Activated CD4-positive, alpha-beta memory T cell treated with anti-CD3 and anti-CD28 coated beads for 36 hours (primary cell): ENCODE measurements around the gene LRP1. TPM values are rescaled to one million over a fixed set of nuclear protein-coding genes. Genes with fewer than 3 reads are reported as not detected.

Experiments used
- CTCF ChIA-PET: fragments of 350-600 bp; sonication (Branson Sonifier 250); formaldehyde crosslinking; loops from one replicate; lab custom pipeline; 2021; ENCODE audit warnings: antibody characterized with exemption, inconsistent platforms; lab: Charles Lee
- POLR2A ChIA-PET: fragments of 350-600 bp; sonication (Branson Sonifier 250); formaldehyde crosslinking; loops from one replicate; lab custom pipeline; 2021; ENCODE audit warnings: antibody characterized with exemption; lab: Charles Lee
- DNase-seq: peaks from one replicate; pipeline ENCODE4 v3.0.0-alpha.2; 2020
- H3K27ac Mint-ChIP-seq: one replicate; pipeline ENCODE4 v1.8.0; 2021; ENCODE audit warnings: mixed read lengths
- H3K27me3 Mint-ChIP-seq: one replicate; pipeline ENCODE4 v1.8.0; 2021; ENCODE audit warnings: mixed read lengths
- H3K36me3 Mint-ChIP-seq: one replicate; pipeline ENCODE4 v1.8.0; 2021; ENCODE audit warnings: mixed read lengths
- H3K4me1 Mint-ChIP-seq: one replicate; pipeline ENCODE4 v1.8.0; 2021; ENCODE audit warnings: low read depth, mixed read lengths
- H3K4me3 Mint-ChIP-seq: one replicate; pipeline ENCODE4 v1.8.0; 2021; ENCODE audit warnings: mild to moderate bottlenecking, mixed read lengths
- H3K9me3 Mint-ChIP-seq: one replicate; pipeline ENCODE4 v1.8.0; 2021; ENCODE audit warnings: mixed read lengths
- intact Hi-C: fragments of 100-400 bp; cut with micrococcal nuclease; formaldehyde crosslinking; loops from one replicate; pipeline ENCODE4 v1.15.1; 2023
- total RNA-seq, 2 experiments: library from RNA; stranded (reverse); gene quantifications; one replicate each; pipeline ENCODE4 v1.2.3, GENCODE V29; 2021

The LRP1 gene
- total RNA-seq, 2 experiments from 2014 or later, result 1.4 TPM

- Mint-ChIP-seq H3K27me3 (no peaks in the 10 kb centered on the region), H3K4me3 (no peak overlapping the region), H3K36me3 (no peaks in the 10 kb centered on the region), H3K9me3 (no peaks in the 10 kb centered on the region), H3K27ac (no peak overlapping the region), H3K4me1 (no peaks in the 10 kb centered on the region)
- ChIA-PET POLR2A (no interaction called here), CTCF (no interaction called here)
- no peak for DNase-seq
- intact Hi-C loops, result no loop called here
Observed at GRCh38 chr12:57150400-57151000, 22.2 kb downstream of the LRP1 start.

- intact Hi-C loops, result no loop called here
- Mint-ChIP-seq H3K27ac (no peak overlapping the region), H3K36me3 (no peaks in the 10 kb centered on the region), H3K27me3 (no peaks in the 10 kb centered on the region), H3K4me3 (no peak overlapping the region), H3K4me1 (no peaks in the 10 kb centered on the region), H3K9me3 (no peaks in the 10 kb centered on the region)
- POLR2A ChIA-PET, result no interaction called here
- CTCF ChIA-PET, result interaction anchor here (0.9 kb wide), 1 partner anchor 31 kb away, joined by 3 read pairs; no protein-coding TSS in a partner anchor
- DNase-seq, result no peak
Observed at GRCh38 chr12:57151741-57152630, 23.7 kb downstream of the LRP1 start.

- Mint-ChIP-seq H3K9me3 (no peaks in the 10 kb centered on the region), H3K27ac (no peak overlapping the region)
Observed at GRCh38 chr12:57152639-57153038, 24.4 kb downstream of the LRP1 start.

GRCh38 chr12:57153415-57153997 lies 25.2 kb downstream of the LRP1 start:
- intact Hi-C loops, result no loop called here
- peaks cover 6% of the 10 kb centered on the region for H3K4me1 Mint-ChIP-seq
- ChIA-PET CTCF (interaction anchor here (0.6 kb wide), 1 partner anchor 153 kb away, joined by 3 read pairs; no protein-coding TSS in a partner anchor), POLR2A (no interaction called here)
- no peak for DNase-seq
- no peaks in the 10 kb centered on the region for H3K9me3 Mint-ChIP-seq
- no peaks in the 10 kb centered on the region for H3K27me3 Mint-ChIP-seq
- no peak overlapping the region for H3K4me3 Mint-ChIP-seq
- no peak overlapping the region for H3K27ac Mint-ChIP-seq
- H3K36me3 Mint-ChIP-seq, result no peaks in the 10 kb centered on the region

More at GRCh38 chr12:57152639-57153038, 24.4 kb downstream of the LRP1 start:
- H3K4me3 Mint-ChIP-seq, result no peak overlapping the region
- H3K36me3 Mint-ChIP-seq, result no peaks in the 10 kb centered on the region
- intact Hi-C loops, result no loop called here
- POLR2A ChIA-PET, result no interaction called here
- CTCF ChIA-PET, result interaction anchor here (0.9 kb wide), 1 partner anchor 31 kb away, joined by 3 read pairs; no protein-coding TSS in a partner anchor
- peaks cover 2% of the 10 kb centered on the region for H3K4me1 Mint-ChIP-seq
- DNase-seq, result no peak
- H3K27me3 Mint-ChIP-seq, result no peaks in the 10 kb centered on the region

- Mint-ChIP-seq H3K9me3 (no peaks in the 10 kb centered on the region), H3K27me3 (no peaks in the 10 kb centered on the region), H3K4me1 (peaks cover 6% of the 10 kb centered on the region), H3K27ac (no peak overlapping the region), H3K4me3 (no peak overlapping the region), H3K36me3 (no peaks in the 10 kb centered on the region)
- intact Hi-C loops, result no loop called here
- POLR2A ChIA-PET, result no interaction called here
- CTCF ChIA-PET, result interaction anchor here (0.6 kb wide), 1 partner anchor 153 kb away, joined by 3 read pairs; no protein-coding TSS in a partner anchor
- no peak for DNase-seq
Observed at GRCh38 chr12:57154076-57154475, 25.8 kb downstream of the LRP1 start.

DNA sequence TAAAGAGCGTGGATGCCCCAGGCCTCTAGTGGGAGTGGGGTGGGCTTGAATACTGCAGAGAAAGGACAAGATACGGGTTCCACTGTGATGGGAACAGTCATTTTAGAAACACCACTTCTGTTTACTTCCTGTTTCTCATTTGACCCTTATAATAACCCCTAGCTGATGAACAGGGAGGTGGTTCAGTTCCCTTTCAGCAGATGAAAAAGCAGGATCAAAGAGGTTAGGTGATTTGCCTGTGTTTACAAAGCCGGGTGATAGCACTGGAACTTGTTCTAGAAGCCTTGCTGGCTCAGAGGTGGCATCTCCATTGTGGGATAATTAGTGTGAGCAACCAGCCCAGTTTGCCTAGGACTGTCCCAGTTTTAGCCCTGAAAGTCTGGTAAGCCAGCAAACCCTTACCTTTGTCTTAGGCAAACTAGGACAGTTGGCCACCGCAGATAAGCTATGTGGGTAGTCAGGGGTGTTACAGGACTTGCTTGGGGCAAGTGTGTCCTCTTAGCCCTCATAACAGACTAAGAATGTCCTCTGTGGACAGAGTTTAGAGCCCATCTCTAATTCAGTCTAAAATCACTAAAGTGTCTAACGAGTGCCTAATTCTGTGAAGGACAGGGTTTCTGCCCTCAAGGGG lies 26.6 kb downstream of the LRP1 start:
- no peaks in the 10 kb centered on the region for H3K27me3 Mint-ChIP-seq
- no peak overlapping the region for H3K27ac Mint-ChIP-seq
- DNase-seq, result no peak
- no peaks in the 10 kb centered on the region for H3K9me3 Mint-ChIP-seq
- peaks cover 6% of the 10 kb centered on the region for H3K4me1 Mint-ChIP-seq
- ChIA-PET POLR2A (no interaction called here), CTCF (no interaction called here)
- H3K36me3 Mint-ChIP-seq, result no peaks in the 10 kb centered on the region
- intact Hi-C loops, result no loop called here
- no peak overlapping the region for H3K4me3 Mint-ChIP-seq

DNA sequence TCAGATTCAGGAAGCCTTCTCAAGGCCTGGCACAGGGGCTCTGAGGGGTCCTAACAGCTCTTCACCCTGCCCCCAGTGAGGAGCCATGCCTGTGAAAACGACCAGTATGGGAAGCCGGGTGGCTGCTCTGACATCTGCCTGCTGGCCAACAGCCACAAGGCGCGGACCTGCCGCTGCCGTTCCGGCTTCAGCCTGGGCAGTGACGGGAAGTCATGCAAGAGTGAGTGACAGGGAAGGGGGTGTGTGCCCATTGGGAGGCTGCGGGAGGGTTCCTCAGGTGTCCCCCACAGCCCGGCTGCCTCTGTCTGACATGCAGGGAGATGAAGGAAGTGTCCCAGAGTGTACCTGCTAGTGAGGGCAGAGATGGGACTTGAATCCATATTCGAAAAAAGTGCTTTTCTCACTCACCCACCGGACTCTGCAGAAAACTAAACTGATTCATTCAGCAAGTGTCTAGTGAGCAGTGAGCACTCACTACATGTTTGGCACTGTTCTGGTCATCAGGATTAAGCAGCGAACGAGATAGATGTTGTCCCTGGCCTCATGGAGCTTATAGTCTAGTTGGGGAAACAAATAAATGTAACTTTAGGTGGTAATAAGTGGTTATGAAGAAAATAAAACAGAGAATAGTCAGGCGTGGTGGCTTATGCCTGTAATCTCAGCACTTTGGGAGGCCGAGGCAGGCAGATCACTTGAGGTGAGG lies 28.6 kb downstream of the LRP1 start:
- Mint-ChIP-seq H3K27me3 (no peaks in the 10 kb centered on the region), H3K27ac (no peak overlapping the region), H3K4me3 (no peak overlapping the region), H3K9me3 (no peaks in the 10 kb centered on the region), H3K36me3 (no peaks in the 10 kb centered on the region), H3K4me1 (peaks cover 6% of the 10 kb centered on the region)
- POLR2A ChIA-PET, result no interaction called here
- intact Hi-C loops, result no loop called here
- no peak for DNase-seq
- CTCF ChIA-PET, result interaction anchor here (1.9 kb wide), 1 partner anchor 33 kb away, joined by 7 read pairs; no protein-coding TSS in a partner anchor

DNA sequence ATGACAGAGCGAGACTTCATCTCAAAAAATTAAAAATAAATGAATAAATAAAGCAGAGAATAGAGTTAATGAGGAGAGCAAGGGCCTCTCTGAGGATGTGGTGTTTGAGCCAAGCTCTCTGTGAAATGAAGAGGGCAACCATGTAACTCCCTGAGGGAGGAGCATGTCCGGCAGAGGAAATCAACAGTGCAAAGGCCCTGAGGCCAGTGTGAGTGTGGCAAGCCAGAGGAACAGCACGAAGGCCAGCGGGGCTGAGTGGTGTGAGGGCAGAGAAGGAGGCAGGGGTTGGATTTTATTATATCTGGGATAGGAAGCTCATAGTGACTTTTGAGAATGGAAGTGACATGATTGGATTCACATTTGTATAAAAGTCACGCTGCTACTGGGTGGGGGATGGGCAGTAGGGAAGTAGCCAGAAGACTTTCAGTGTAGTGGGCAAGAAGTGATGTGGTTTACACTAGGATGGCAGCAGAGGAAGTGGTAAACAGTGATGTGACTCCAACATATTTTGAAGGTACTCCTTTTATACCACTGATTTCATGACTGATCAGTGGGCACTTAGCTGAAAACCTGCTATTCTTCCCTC lies 29.4 kb downstream of the LRP1 start:
- no peaks in the 10 kb centered on the region for H3K36me3 Mint-ChIP-seq
- H3K9me3 Mint-ChIP-seq, result no peaks in the 10 kb centered on the region
- CTCF ChIA-PET, result interaction anchor here (1.3 to 1.9 kb wide), 2 partner anchors 15 to 33 kb away, joined by 3 to 7 read pairs; no protein-coding TSS in a partner anchor
- intact Hi-C loops, result no loop called here
- no peak overlapping the region for H3K27ac Mint-ChIP-seq
- peaks cover 6% of the 10 kb centered on the region for H3K4me1 Mint-ChIP-seq
- no peak overlapping the region for H3K4me3 Mint-ChIP-seq
- DNase-seq, result no peak
- no peaks in the 10 kb centered on the region for H3K27me3 Mint-ChIP-seq
- POLR2A ChIA-PET, result no interaction called here

- Mint-ChIP-seq H3K4me1 (peaks cover 6% of the 10 kb centered on the region), H3K36me3 (no peaks in the 10 kb centered on the region), H3K27ac (no peak overlapping the region), H3K27me3 (no peaks in the 10 kb centered on the region), H3K9me3 (no peaks in the 10 kb centered on the region), H3K4me3 (no peak overlapping the region)
- ChIA-PET CTCF (interaction anchor here (1.3 to 1.9 kb wide), 2 partner anchors 14 to 34 kb away, joined by 3 to 7 read pairs; no protein-coding TSS in a partner anchor), POLR2A (no interaction called here)
- DNase-seq, result no peak
- intact Hi-C loops, result no loop called here
Observed at GRCh38 chr12:57158186-57158585, 29.9 kb downstream of the LRP1 start.

- H3K4me1 Mint-ChIP-seq, result peaks cover 6% of the 10 kb centered on the region
- POLR2A ChIA-PET, result no interaction called here
- H3K27me3 Mint-ChIP-seq, result no peaks in the 10 kb centered on the region
- no peaks in the 10 kb centered on the region for H3K36me3 Mint-ChIP-seq
- CTCF ChIA-PET, result interaction anchor here (1.3 to 1.9 kb wide), 3 partner anchors 14 to 34 kb away, joined by 3 to 7 read pairs (median 7); no protein-coding TSS in a partner anchor
- DNase-seq, result no peak
- H3K4me3 Mint-ChIP-seq, result no peak overlapping the region
- intact Hi-C loops, result no loop called here
- no peaks in the 10 kb centered on the region for H3K9me3 Mint-ChIP-seq
- no peak overlapping the region for H3K27ac Mint-ChIP-seq
Observed at GRCh38 chr12:57158665-57159064, 30.4 kb downstream of the LRP1 start.

DNA sequence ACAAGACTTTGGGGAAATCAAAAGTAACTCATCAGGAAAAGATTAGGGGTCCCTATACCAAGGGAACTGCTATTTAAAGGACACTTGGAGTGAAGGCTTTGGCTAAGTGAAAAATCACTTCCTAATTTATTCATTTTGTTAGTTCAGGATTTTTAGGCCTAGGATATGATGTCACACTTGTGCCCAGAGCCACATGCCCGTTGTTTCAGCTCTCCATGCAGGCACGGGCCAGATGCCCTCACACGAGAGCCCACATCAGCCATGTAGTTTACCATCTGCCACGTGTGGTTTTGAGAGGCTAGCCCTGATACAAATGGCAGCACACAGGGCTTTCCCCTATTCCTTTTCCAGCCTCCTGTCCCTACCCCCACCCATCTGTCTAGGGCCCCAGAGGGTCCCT lies 31.0 kb downstream of the LRP1 start:
- Mint-ChIP-seq H3K27me3 (no peaks in the 10 kb centered on the region), H3K4me1 (peaks cover 6% of the 10 kb centered on the region), H3K4me3 (no peak overlapping the region), H3K27ac (no peak overlapping the region), H3K9me3 (no peaks in the 10 kb centered on the region), H3K36me3 (no peaks in the 10 kb centered on the region)
- intact Hi-C loops, result no loop called here
- DNase-seq, result no peak
- CTCF ChIA-PET, result interaction anchor here (1.4 kb wide), 1 partner anchor 24 kb away, joined by 7 read pairs; no protein-coding TSS in a partner anchor
- POLR2A ChIA-PET, result no interaction called here
